Measurements from ENCODE around the gene NCBP1. TPM values are rescaled to one million over a fixed set of nuclear protein-coding genes. Genes with fewer than 3 reads are reported as not detected.
A peak's percentile ranks its signal among the peaks of the same experiment; 100 is the strongest.

Gene NCBP1
- polyA plus RNA-seq, 1 of the 3 experiments (the other 2 are of a cell fraction) = 11.3 TPM

GRCh38 chr9:97688654-97689053, 55.0 kb downstream of the NCBP1 start:
- H3K4me1 ChIP-seq (ENCODE audit: control insufficient read depth in 1 of 2, insufficient read depth in 2 of 2, low read depth in 1 of 2, low read length in 1 of 2) = peaks cover 8 to 12% of the 10 kb centered on the region in 2 experiments; a peak in 2 of 4 replicates
- 100% methylated on average over 1 of the region's 1 CpG for WGBS (ENCODE audit: low lambda C conversion rate)

GRCh38 chr9:97689401-97690180, 56.0 kb downstream of the NCBP1 start:
- Histone ChIP-seq H3K27ac (ENCODE audit: low read depth in 2 of 2, low read length in 1 of 2) (no peak overlapping the region), H3K9ac (no peak overlapping the region), H3F3A (replicated peaks; ENCODE audit: insufficient read depth) (peaks cover 6% of the 10 kb centered on the region), H3K4me2 (no peak overlapping the region), H3K4me3 (ENCODE audit: low read depth in 2 of 2, low read length in 1 of 2) (no peak overlapping the region), H3K4me1 (ENCODE audit: control insufficient read depth in 1 of 2, insufficient read depth in 2 of 2, low read depth in 1 of 2, low read length in 1 of 2) (peaks cover 8 to 14% of the 10 kb centered on the region in 2 experiments; a peak in 2 of 4 replicates), H3K9me2 (no peaks in the 10 kb centered on the region), H4K20me1 (ENCODE audit: insufficient read depth) (no peaks in the 10 kb centered on the region), H3K9me3 (no peaks in the 10 kb centered on the region), H3K27me3 (ENCODE audit: insufficient read depth) (no peaks in the 10 kb centered on the region), H3K36me3 (replicated peaks in 1 of 2; ENCODE audit: control insufficient read depth in 1 of 2, insufficient read depth in 2 of 2, low read length in 1 of 2) (peaks cover 39 to 52% of the 10 kb centered on the region in 2 experiments), H3K79me2 (ENCODE audit: insufficient read depth) (peaks cover 12% of the 10 kb centered on the region; the same call in 1 of the 2 replicates), H2AFZ (ENCODE audit: low read depth) (no peak overlapping the region)
- POLR2A ChIA-PET = no interaction called here
- 0 out of 2 replicates have a peak, but pooled peaks have one; percentile 19 for TF ChIP-seq TEAD4 (IDR thresholded peaks at IDR 0.05; ENCODE audit: borderline replicate concordance, insufficient read depth)
- TF ChIP-seq MEF2A (IDR thresholded peaks at IDR 0.05; ENCODE audit: borderline replicate concordance, low read depth) = no peak
- no peak for TF ChIP-seq YY1 (IDR thresholded peaks at IDR 0.05; ENCODE audit: low read depth)
- no peak for DNase-seq
- CTCF ChIA-PET = interaction anchor here (0.8 kb wide), 1 partner anchor 232 kb away, joined by 3 read pairs; no protein-coding TSS in a partner anchor
- 59% methylated on average over 4 of the region's 4 CpGs for WGBS (ENCODE audit: low lambda C conversion rate)

More at GRCh38 chr9:97688654-97689053, 55.0 kb downstream of the NCBP1 start:
- Histone ChIP-seq H3K9me3 (no peaks in the 10 kb centered on the region), H3K27ac (ENCODE audit: low read depth in 2 of 2, low read length in 1 of 2) (no peak overlapping the region), H3K9me2 (no peaks in the 10 kb centered on the region), H2AFZ (ENCODE audit: low read depth) (no peak overlapping the region), H3K79me2 (ENCODE audit: insufficient read depth) (peaks cover 2% of the 10 kb centered on the region; the same call in 1 of the 2 replicates), H3F3A (replicated peaks; ENCODE audit: insufficient read depth) (peaks cover 6% of the 10 kb centered on the region), H4K20me1 (ENCODE audit: insufficient read depth) (no peaks in the 10 kb centered on the region), H3K4me2 (no peak overlapping the region), H3K4me3 (ENCODE audit: low read depth in 2 of 2, low read length in 1 of 2) (no peak overlapping the region), H3K36me3 (replicated peaks in 1 of 2; ENCODE audit: control insufficient read depth in 1 of 2, insufficient read depth in 2 of 2, low read length in 1 of 2) (peaks cover 47 to 57% of the 10 kb centered on the region in 2 experiments), H3K9ac (no peak overlapping the region), H3K27me3 (ENCODE audit: insufficient read depth) (no peaks in the 10 kb centered on the region)
- TF ChIP-seq ZBTB33 (IDR thresholded peaks at IDR 0.05; ENCODE audit: borderline replicate concordance, low read depth) = no peak
- no peak for TF ChIP-seq GATA2 (CRISPR knock-in tag; IDR thresholded peaks at IDR 0.05)
- no peak for TF ChIP-seq NFIC (IDR thresholded peaks at IDR 0.05; ENCODE audit: borderline replicate concordance)
- TF ChIP-seq PBX3 (IDR thresholded peaks at IDR 0.05) = no peak
- TF ChIP-seq RAD21 (IDR thresholded peaks at IDR 0.05; ENCODE audit: low read length) = no peak
- TF ChIP-seq RXRA (IDR thresholded peaks at IDR 0.05; ENCODE audit: borderline replicate concordance, low read depth) = no peak
- TF ChIP-seq FOXJ3 (CRISPR knock-in tag; IDR thresholded peaks at IDR 0.05) = no peak
- ChIA-PET CTCF (interaction anchor here (1.1 kb wide), 1 partner anchor 8 kb away, joined by 4 read pairs; the partner anchor contains the start of gene XPA), POLR2A (interaction anchor here (1.9 kb wide), 1 partner anchor 8 kb away, joined by 5 read pairs; the partner anchor contains the start of gene XPA)
- no peak for DNase-seq

Measured in SK-N-SH (cell line).